Placental pericyte (primary cell): Measurements from ENCODE around the gene SEMA6D. TPM values are rescaled to one million over a fixed set of nuclear protein-coding genes. Genes with fewer than 3 reads are reported as not detected.

ENCODE experiments used
- total RNA-seq: library from RNA; depleted of rRNA; stranded (reverse); fragments of >200 nt; gene quantifications from 2 replicates; pipeline ENCODE4 v1.2.3, GENCODE V29; 2012

Gene SEMA6D
- total RNA-seq: 25.8 and 28.2 TPM in 2 replicates

GRCh38 chr15:47717036-47717612, at the start of gene SEMA6D:
TSS of gene SEMA6D (plus strand) at chr15:47717505. CDS start at chr15:47759799, 42,294 bp downstream.

